GM21390 (cell line): ENCODE data around the gene CHST6.
A peak's percentile ranks its signal among the peaks of the same experiment; 100 is the strongest.
"Not testable (repeated sequence)": the region's sequence is repeated elsewhere in the genome, so short reads cannot be mapped to it uniquely, and the experiment has no call there.

ENCODE experiments used
- ATAC-seq: cut with Tn5 transposase; IDR thresholded peaks from one replicate; pipeline ENCODE4 v1.9.1; 2021; ENCODE audit not compliant: unreplicated experiment

CHST6 gene

GRCh38 chr16:75495076-75495674, at the start of gene CHST6:
Gene CHST6, minus strand, starts transcription at chr16:75495441. Its CDS starts 15,613 bp downstream, at chr16:75479828.
- ATAC-seq, result peak; percentile 64

- ATAC-seq, result not testable (repeated sequence)
These were observed 47.2 kb upstream of the CHST6 start for GRCh38 chr16:75542462-75542861.

- ATAC-seq, result no peak
These were observed 46.0 kb upstream of the CHST6 start for GRCh38 chr16:75541236-75541635.

GRCh38 chr16:75538882-75539565, 43.8 kb upstream of the CHST6 start:
- not testable (repeated sequence) for ATAC-seq

- no peak for ATAC-seq
These were observed 42.5 kb upstream of the CHST6 start for GRCh38 chr16:75537776-75538175.

GRCh38 chr16:75535901-75536300, 40.7 kb upstream of the CHST6 start, which contains the start of gene CHST5:
Gene CHST5, minus strand, starts transcription at chr16:75536108. Its CDS starts 5,724 bp downstream, at chr16:75530384.
- ATAC-seq, result no peak

- ATAC-seq, result no peak
These were observed 40.1 kb upstream of the CHST6 start for GRCh38 chr16:75535211-75535843.

- ATAC-seq, result no peak
These were observed 39.4 kb upstream of the CHST6 start for GRCh38 chr16:75534560-75535205.

GRCh38 chr16:75532791-75533190, 37.5 kb upstream of the CHST6 start:
- ATAC-seq, result no peak

- no peak for ATAC-seq
These were observed 37.0 kb upstream of the CHST6 start for GRCh38 chr16:75532142-75532765.

- ATAC-seq, result no peak
These were observed 34.7 kb upstream of the CHST6 start for GRCh38 chr16:75529959-75530358.

GRCh38 chr16:75529056-75529905, 34.0 kb upstream of the CHST6 start:
- no peak for ATAC-seq

- no peak for ATAC-seq
These were observed 32.6 kb upstream of the CHST6 start for GRCh38 chr16:75527825-75528299.

- no peak for ATAC-seq
These were observed 31.0 kb upstream of the CHST6 start for GRCh38 chr16:75526032-75526790.

GRCh38 chr16:75519175-75519574, 23.9 kb upstream of the CHST6 start:
- no peak for ATAC-seq

GRCh38 chr16:75516189-75516966, 21.1 kb upstream of the CHST6 start:
- not testable (repeated sequence) for ATAC-seq

- no peak for ATAC-seq
These were observed 19.1 kb upstream of the CHST6 start for GRCh38 chr16:75514296-75514695.

- ATAC-seq, result no peak
These were observed 11.3 kb upstream of the CHST6 start for GRCh38 chr16:75506574-75506973.

- ATAC-seq, result no peak
These were observed 10.9 kb upstream of the CHST6 start for GRCh38 chr16:75506107-75506506.
